HL-60 (cell line): ENCODE data around the gene BMP7.

ENCODE experiments used
- CTCF ChIP-seq: IDR thresholded peaks from one replicate; pipeline ENCODE4 v1.5.1; 2011; ENCODE audit warnings: low read length, control low read depth, inconsistent platforms; ENCODE audit not compliant: insufficient read depth
- REST ChIP-seq: IDR thresholded peaks from 2 replicates; pipeline ENCODE4 v1.6.1; 2012; ENCODE audit warnings: low read depth; ENCODE audit not compliant: insufficient replicate concordance

- no peak for TF ChIP-seq CTCF
- TF ChIP-seq REST: no peak
Measured at GRCh38 chr20:57205606-57206219, 60.7 kb downstream of the BMP7 start.
